Liver (tissue), 3 donors: Measurements from ENCODE around the gene SLC22A3.

Experiments
- CTCF ChIP-seq: fragments of 150-350 bp; IDR thresholded peaks from 2 replicates; pipeline ENCODE4 v1.5.1; 2017; ENCODE audit warnings: improper control_type of control experiment, low read depth, low read length; ENCODE audit not compliant: missing input control
- HNF4A ChIP-seq, 2 donors: conservative IDR thresholded peaks; 2 replicates each; pipeline ENCODE4 v1.6.1; 2016; ENCODE audit warnings: antibody characterized with exemption in 2 of 2, mild to moderate bottlenecking in 2 of 2
- JUND ChIP-seq, 2 donors: IDR thresholded peaks; 2 replicates each; pipeline ENCODE4 v1.6.1; 2016; ENCODE audit warnings: antibody characterized with exemption in 2 of 2
- RAD21 ChIP-seq, 2 donors: IDR thresholded peaks; 2 replicates each; pipeline ENCODE4 v1.6.1; 2016; ENCODE audit warnings: antibody characterized with exemption in 2 of 2, mild to moderate bottlenecking in 2 of 2
- TAF1 ChIP-seq: conservative IDR thresholded peaks from 2 replicates; pipeline ENCODE4 v1.6.1; 2016; ENCODE audit warnings: antibody characterized with exemption, mild to moderate bottlenecking
- YY1 ChIP-seq: IDR thresholded peaks from 2 replicates; pipeline ENCODE4 v1.6.1; 2016; ENCODE audit warnings: antibody characterized with exemption, mild to moderate bottlenecking
- donor health status: healthy.
- donor health status: healthy.

DNA sequence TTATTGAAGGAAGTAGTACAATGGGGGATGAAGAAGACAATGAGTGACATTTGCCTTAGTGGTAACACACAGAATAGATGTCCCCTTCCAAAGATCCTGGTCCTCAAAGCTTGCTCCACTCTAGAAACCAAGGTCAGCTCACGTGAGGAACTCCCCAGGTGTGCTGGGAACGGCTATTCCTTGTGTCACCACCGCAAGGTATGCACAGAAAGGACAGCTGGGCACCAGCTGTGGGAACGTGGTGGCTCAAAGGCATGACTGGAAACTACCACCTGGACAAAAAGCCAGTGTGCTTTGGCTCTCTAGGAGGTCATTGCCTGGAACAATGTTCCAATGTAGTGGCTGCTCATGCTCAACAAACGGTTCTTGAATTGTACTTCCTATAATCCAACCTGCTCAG is 94.0 kb downstream of the SLC22A3 start:
- TF ChIP-seq YY1 = no peak
- TF ChIP-seq HNF4A (conservative IDR thresholded peaks at IDR 0.05) = no peak
- TF ChIP-seq RAD21 (IDR thresholded peaks at IDR 0.05) = no peak
- TF ChIP-seq CTCF = no peak
- no peak for TF ChIP-seq TAF1
- TF ChIP-seq JUND (IDR thresholded peaks at IDR 0.05) = no peak
